ENCODE measurements around the gene ERC2. TPM values are rescaled to one million over a fixed set of nuclear protein-coding genes. Genes with fewer than 3 reads are reported as not detected.

The ERC2 gene
- total RNA-seq, 1 experiment from 2014 or later, result 0.47 TPM

DNA sequence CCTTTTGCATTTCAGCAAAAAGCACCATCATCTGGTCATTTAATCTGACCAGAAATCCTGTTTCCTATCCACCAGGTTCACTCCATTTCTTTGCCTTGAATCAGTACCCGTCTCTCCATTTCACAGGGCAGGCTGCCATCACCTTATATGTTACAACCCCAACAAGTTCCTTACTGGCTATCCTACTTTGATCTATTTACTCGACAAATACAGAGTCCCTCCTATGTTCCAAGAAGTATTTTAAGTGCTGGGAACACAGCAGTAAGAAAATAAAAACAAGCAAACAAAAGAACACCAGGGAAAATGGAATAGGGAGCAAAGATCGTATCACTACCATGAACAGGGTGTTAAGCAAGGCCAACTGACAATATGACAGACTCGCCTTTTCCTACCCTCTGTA, 685.9 kb downstream of the ERC2 start:
- no peak for DNase-seq (ENCODE audit: extremely low read depth, low read depth)

DNA sequence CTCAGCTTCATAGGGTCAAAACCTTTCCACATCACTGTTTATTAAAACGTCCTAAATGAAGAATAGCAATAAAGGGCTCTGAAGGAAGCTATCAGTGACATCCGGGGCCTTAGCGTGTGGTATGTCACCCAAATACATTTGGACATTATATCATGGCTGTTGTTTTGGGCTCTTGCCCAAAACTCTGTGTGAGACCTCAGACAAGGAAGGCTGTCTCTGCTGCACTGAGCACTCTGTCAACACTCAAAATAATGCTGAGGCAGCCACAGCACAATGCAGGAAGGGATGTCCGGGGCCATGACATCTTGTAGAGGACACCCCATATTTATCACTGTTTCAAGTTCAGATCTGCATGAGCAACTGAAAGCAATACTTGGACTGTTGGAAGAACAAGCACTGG, 687.4 kb downstream of the ERC2 start:
- no peak for DNase-seq (ENCODE audit: extremely low read depth, low read depth)

- no peak for DNase-seq (ENCODE audit: extremely low read depth, low read depth)
Measured at GRCh38 chr3:55779543-55779942, 688.7 kb downstream of the ERC2 start.

DNA sequence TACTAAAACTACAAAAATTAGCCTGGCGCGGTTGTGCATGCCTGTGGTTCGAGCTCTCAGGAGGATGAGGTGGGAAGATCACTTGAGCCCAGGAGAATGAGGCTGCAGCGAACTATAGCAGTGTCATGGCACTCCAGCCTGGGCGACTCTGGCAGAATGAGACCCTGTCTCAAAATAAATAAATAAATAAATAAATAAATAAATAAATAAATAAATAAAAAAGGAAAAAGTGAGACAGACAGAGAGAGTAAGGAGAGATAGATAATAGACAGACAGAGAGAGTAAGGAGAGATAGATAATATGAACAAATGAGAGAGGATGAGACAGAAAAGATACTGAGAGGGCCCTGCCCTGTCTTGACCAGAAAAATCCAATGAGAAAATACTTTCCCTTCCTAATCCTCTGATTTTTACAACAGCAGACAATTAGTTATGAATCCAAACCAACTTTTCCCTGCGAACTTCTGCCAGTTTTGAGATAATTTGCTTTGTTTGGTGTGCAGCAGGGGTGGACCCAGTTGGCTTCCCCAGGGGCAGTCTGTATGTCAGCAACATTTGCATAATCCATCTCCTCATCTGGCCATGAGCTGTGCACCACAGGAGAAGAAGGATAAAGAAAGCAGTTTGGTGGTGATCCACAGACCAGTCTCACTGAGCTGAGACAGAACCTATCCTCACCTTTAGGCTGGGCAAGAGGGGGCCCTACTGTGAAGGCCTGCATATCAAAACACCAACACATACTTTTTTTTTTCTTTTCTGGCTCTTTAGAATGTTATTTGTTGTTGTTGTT, 692.7 kb downstream of the ERC2 start:
- no peak for DNase-seq (ENCODE audit: extremely low read depth, low read depth)

DNA sequence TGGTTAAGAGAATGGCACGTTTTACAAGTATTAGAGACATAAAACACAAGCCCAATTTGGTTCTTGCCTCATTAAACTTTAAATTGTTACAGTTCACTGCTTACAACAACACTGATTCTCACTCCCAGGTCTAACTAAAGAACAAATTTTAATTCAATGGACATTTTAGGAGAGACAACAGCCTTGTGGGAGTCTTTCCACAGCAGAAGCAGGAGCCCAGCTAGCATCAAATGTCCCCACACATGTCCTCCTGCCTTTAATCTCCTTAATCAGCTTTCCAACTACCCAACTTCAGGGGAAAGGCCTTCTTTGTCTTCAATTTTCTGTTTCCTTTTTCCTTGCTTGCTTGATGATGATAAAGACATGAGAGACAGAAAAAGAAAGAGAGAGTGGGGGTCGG, 693.4 kb downstream of the ERC2 start:
- DNase-seq (ENCODE audit: extremely low read depth, low read depth), result no peak

DNA sequence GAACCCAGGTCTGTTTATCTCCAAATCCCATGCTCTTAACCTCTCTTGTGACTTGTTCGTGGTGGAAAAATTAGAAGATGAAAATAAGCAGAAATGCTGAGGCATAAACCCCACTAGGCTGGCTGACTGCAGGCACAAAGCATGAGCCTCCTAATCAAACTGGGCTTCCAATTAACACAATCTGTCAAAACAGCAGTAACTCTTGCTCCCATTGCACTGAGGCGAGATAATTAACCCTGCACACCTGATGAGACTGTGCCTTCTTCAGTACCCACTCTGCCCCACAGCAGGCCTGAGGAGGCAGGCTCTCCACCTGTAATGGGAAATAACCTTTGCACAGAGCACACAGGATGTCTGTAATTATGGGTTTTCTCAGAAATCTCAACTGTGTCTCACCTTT, 696.8 kb downstream of the ERC2 start:
- no peak for DNase-seq (ENCODE audit: extremely low read depth, low read depth)

GRCh38 chr3:55770077-55770476, 698.2 kb downstream of the ERC2 start:
- DNase-seq (ENCODE audit: extremely low read depth, low read depth), result no peak

GRCh38 chr3:55766753-55767152, 701.5 kb downstream of the ERC2 start:
- no peak for DNase-seq (ENCODE audit: extremely low read depth, low read depth)

- DNase-seq (ENCODE audit: extremely low read depth, low read depth), result no peak
Measured at GRCh38 chr3:55765906-55766701, 702.2 kb downstream of the ERC2 start.

GRCh38 chr3:55765398-55765797, 702.9 kb downstream of the ERC2 start:
- DNase-seq (ENCODE audit: extremely low read depth, low read depth), result no peak

- DNase-seq (ENCODE audit: extremely low read depth, low read depth), result no peak
Measured at GRCh38 chr3:55756976-55757375, 711.3 kb downstream of the ERC2 start.

GRCh38 chr3:55755516-55756205, 712.6 kb downstream of the ERC2 start:
- no peak for DNase-seq (ENCODE audit: extremely low read depth, low read depth)

DNA sequence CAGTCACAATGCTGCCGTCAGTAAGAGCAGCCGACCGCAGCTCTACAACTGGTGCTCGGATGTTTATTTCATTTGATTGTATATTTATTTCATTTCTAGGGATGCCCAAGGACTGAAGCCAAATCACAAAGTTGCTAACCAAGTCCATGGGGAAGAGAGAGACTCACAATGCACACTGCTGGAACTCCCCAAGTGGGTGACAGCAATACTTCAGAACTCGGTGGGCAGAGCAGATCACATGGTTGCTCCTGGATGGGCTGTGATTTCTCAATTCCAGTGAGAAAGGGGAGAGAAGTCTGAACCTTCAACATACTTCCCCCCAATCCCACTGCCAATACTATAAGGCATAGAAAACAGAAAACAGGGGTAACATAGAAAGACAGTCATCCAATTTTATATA, 715.4 kb downstream of the ERC2 start:
- no peak for DNase-seq (ENCODE audit: extremely low read depth, low read depth)

GRCh38 chr3:55751730-55752129, 716.5 kb downstream of the ERC2 start:
- no peak for DNase-seq (ENCODE audit: extremely low read depth, low read depth)

DNA sequence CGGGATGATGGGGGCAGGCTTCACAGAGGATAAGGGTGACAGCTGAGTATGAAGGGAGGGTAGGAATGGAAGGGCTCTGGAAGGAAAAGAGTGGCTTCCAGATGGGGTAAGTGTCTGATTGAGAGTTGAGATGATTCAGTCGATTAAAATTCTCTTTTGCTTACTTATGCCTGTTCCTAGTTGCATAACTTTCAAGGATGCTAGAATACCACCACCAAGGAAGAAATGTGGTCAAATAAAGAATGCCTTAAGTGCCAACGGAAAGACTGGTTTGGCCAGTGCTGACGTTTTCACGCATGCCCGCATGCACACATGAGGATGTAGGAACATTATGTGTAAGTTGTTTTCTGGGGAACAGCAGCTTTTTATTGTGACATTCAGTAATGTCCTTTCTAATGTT, 717.7 kb downstream of the ERC2 start:
- no peak for DNase-seq (ENCODE audit: extremely low read depth, low read depth)

- DNase-seq (ENCODE audit: extremely low read depth, low read depth), result no peak
Measured at GRCh38 chr3:55749036-55749435, 719.2 kb downstream of the ERC2 start.

GRCh38 chr3:55746808-55747413, 721.4 kb downstream of the ERC2 start:
- no peak for DNase-seq (ENCODE audit: extremely low read depth, low read depth)

GRCh38 chr3:55742832-55743136, 725.5 kb downstream of the ERC2 start:
- no peak for DNase-seq (ENCODE audit: extremely low read depth, low read depth)

DNA sequence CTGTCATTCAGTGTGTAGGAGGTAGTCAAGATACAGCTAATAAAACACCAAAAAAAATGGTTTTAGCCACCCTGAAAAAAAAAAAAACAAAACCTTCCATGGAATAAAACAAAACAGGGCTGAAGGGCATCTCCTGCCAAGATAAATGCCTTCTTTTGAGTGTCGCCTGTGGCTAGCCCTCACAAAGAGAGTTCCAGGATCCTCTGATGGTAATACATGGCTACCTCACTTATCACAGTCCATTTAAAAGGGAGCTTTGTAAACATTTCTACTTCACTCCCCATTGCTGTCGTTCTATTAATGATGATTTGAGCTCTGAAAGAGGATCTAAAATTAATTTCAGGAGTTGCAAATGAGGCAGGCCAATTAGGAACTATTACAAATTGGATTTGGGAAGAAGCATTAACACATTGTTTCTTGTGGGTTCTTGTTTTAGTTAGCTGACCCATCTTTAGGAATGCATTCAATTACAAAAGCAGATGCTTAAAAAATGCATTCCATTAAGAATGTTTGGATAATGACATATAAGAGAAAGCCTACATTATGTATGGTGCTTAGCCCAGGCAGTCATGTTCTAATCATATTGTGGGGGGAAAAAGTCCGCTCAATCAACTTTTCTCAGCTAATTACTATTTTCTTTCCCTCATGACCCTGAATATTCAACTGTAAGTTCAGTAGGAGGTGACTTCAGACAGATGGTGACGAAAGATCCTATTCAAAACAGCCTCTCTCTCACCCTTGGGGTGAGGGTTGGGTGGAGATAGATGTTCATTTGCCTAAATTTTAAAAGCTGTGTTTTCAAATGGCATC, 726.0 kb downstream of the ERC2 start:
- DNase-seq (ENCODE audit: extremely low read depth, low read depth), result no peak

- DNase-seq (ENCODE audit: extremely low read depth, low read depth), result no peak
Measured at GRCh38 chr3:55737186-55737585, 731.1 kb downstream of the ERC2 start.
